ENCODE measurements around the gene FAM13A.

Gene FAM13A

DNA sequence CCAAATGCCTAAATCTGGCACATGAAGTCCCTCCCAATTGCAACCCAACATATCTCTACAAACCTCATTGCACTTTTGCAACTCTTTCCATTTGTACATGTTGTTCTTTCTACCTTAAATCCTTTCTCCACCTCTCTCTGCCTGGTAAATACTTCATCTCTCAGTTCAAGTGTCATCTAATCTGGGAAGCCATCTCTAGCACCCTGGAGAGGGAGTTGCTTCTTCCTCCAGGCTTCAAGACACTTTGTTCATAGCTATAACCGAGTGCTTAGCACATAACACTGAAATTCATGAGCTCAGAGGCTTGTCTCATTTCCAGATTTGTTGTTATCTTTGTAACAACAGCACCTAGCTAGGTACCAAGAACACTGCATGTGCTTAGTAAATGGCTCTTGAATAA, 244.6 kb downstream of the FAM13A start:
- no peak for DNase-seq (ENCODE audit: low spot score)

- no peak for DNase-seq (ENCODE audit: low spot score)
Measured at GRCh38 chr4:88811904-88812303, 245.1 kb downstream of the FAM13A start.

GRCh38 chr4:88810325-88810724, 246.7 kb downstream of the FAM13A start:
- no peak for DNase-seq (ENCODE audit: low spot score)

DNA sequence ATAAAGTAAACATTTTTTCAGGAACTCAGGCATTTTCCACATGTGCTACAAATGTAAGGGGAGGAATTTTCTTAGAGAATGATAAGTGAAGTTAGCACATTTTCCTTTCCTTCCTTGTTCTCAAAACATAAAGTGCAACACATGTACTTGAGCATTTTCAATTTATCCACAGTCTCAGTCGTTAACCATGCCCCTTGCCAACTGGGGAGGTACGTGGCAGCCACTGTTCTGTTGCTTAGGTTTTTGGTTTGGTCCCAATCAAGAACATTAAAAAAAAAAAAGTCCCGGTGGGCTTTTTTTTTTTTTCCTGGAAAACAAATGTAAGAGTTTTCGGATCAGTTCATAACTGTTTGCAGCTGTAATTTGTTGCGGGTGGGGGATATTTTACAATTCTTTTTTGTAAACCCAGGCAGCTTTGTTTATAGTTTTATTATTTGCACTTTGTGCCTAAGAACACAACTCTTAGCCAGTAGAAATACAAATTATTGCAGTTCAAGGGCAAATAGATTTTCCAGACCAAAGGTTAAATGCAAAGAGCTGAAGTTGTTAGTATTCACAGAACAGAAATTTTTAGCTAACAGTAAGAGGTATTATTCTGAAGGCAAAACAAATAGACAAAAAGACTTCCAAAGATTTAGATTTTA, 247.3 kb downstream of the FAM13A start:
- no peak for DNase-seq (ENCODE audit: low spot score)

DNA sequence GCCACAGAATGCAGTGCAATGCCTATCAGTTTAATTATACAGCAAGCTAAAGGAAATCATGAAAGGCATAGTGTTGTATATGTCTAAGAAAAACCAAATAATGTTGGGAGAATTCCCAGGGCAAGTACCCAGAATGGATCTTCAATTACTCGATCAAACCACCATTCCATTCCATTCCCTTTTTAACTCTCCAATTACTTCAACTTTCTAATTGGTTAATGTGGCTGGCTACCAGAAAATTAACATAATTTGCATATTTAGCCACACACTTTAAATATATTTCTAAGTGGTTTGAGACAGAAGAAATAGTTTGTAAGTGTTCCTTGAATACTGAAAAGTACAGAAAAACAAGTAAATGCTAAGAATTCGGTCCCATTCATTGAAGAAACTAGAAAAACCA, 247.9 kb downstream of the FAM13A start:
- no peak for DNase-seq (ENCODE audit: low spot score)

- DNase-seq (ENCODE audit: low spot score) = no peak
Measured at GRCh38 chr4:88807499-88807898, 249.5 kb downstream of the FAM13A start.

- no peak for DNase-seq (ENCODE audit: low spot score)
Measured at GRCh38 chr4:88804234-88804633, 252.8 kb downstream of the FAM13A start.

- no peak for DNase-seq (ENCODE audit: low spot score)
Measured at GRCh38 chr4:88803600-88804096, 253.3 kb downstream of the FAM13A start.

- DNase-seq (ENCODE audit: low spot score) = no peak
Measured at GRCh38 chr4:88802585-88803286, 254.2 kb downstream of the FAM13A start.

GRCh38 chr4:88802138-88802537, 254.8 kb downstream of the FAM13A start:
- no peak for DNase-seq (ENCODE audit: low spot score)

DNA sequence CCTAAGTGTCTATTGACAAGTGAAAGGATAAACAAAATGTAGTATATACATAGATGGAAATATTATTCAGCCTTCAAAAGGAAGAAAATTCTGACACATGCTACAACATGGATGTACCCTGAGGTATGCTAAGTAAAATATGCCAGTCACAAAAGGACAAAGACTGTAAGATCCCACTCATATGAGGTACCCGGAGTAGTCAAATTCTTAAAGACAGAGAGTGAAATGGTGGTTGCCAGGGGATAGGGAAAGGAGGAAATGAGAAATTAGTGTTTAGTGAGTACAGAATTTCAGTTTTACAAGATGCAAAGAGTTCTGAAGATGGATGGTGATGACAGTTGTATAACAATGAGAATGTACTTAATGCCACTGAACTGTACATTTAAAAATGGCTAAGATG, 257.1 kb downstream of the FAM13A start:
- DNase-seq (ENCODE audit: low spot score) = no peak

DNA sequence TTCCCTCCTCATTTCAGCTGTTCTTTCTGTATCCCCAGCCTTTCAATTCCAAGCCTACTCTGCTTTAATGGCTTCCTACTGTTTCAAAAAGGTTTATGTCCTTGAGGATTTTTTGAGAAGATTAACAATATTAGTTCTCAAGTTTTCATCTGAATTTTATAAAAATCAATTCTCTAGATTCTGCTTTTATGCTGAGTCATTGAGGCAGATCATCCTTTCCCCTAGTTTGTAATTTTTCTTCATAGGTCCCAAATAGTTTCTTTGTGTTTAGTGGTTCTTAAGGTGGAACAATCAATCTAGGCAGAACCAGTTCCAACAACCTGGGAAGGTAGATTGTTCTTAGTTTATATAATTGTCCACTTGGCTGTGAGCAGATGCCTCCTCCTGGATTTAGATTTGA, 259.3 kb downstream of the FAM13A start:
- DNase-seq (ENCODE audit: low spot score) = no peak

DNA sequence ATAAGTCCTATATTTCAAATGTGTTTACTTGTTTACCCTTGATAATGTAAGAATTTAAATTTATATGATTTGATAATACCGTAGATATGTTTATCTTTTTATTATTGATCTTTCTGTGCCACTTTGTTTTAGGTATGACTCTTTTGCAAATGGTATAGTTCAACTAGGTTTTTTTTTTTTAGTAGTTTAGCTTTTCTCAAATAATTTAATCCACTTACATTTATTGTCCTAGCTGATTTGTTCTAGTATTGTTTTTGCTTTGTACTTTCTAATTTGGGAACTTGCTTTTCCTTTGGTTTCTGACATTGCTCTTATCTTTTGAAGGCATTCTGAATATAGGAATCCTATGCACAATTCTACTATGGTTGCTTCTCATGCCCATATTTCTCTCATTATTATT, 260.4 kb downstream of the FAM13A start:
- DNase-seq (ENCODE audit: low spot score) = no peak

DNA sequence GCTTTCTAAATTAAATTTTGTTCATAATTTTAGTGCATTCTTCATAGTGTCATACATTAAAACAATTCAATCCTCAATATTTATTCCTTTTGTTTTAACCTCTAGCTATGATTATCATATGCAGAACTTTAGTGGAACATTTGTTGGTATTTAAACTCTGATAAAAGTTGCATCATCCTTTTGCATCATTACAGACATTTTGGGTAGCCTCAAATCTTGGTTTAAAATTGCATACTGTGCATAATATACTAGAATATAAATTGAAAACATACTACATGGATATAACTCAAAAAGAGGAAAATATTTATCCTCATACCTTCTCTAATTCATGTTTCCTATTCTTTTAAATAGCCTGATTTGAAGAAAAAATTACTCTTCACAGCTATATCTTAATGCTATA, 262.0 kb downstream of the FAM13A start:
- DNase-seq (ENCODE audit: low spot score) = no peak

- DNase-seq (ENCODE audit: low spot score) = no peak
Measured at GRCh38 chr4:88794087-88794690, 262.8 kb downstream of the FAM13A start.

DNA sequence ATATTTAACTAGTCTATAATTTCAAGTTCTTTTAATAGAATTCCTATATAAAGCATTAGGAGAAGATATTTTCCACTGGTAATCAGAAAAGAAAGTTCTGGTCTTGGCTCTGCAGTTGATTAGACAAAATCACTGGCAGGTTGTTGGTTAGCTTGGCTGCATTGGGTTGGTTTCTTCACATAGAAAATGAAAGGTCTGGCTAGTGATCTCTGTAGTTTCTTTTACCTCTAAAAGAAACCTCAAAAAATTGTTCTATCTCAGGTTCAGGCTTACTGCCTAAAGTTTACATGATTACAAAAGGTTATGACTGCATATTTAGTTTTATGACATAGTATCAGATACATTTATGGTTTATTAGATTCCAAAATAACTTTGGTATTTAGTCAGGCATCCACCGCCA, 263.5 kb downstream of the FAM13A start:
- DNase-seq (ENCODE audit: low spot score) = no peak

GRCh38 chr4:88792821-88793220, 264.2 kb downstream of the FAM13A start:
- DNase-seq (ENCODE audit: low spot score) = no peak

GRCh38 chr4:88792268-88792781, 264.7 kb downstream of the FAM13A start:
- DNase-seq (ENCODE audit: low spot score) = no peak

DNA sequence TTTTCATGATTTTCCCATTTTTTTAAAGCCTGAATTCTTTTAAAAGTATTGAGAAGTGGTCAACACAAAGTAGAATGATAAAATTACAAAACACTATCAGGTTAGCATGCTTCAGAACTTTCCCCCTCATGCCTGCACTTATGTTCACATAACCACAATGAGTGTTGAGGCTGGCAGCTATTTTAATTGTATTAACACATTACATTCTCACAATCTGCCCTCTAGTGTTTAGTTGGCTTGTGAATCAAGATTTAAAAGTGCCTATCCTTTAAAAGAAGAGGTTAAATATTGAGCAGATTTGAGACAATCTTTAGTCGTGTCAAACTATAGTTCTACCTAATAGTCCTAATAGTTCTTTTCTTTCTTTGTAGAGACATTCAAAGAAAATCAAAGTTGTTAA, 265.7 kb downstream of the FAM13A start:
- DNase-seq (ENCODE audit: low spot score) = no peak

- DNase-seq (ENCODE audit: low spot score) = no peak
Measured at GRCh38 chr4:88788895-88789294, 268.1 kb downstream of the FAM13A start.

DNA sequence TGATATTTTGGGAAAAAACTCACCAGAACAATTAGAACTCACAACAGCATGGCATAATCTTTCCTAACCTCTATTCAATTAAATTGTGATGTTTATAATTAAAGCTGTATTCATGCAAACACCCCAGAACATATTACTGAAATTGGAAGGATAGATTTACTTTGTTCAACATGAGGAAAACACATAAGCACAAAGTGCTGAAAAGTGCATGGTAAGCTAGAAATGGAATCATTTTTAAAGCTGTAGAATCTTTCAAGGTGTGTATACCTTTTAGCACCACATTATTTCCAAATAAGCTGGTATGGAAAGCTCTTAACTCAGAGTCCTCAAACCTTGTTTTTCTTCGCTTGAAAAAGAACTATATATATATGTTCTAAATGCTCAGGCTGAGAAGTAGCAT, 268.6 kb downstream of the FAM13A start:
- DNase-seq (ENCODE audit: low spot score) = no peak

GRCh38 chr4:88786011-88786410, 271.0 kb downstream of the FAM13A start:
- DNase-seq (ENCODE audit: low spot score) = no peak

- DNase-seq (ENCODE audit: low spot score) = no peak
Measured at GRCh38 chr4:88780389-88780788, 276.6 kb downstream of the FAM13A start.
